Right cardiac atrium (tissue), 5 donors: ENCODE results near the gene CHCHD6. TPM values are rescaled to one million over a fixed set of nuclear protein-coding genes. Genes with fewer than 3 reads are reported as not detected.

Experiments
- ATAC-seq, 2 donors: fragments of 200-7000 bp; cut with Tn5 transposase; one replicate each; pipeline versions ENCODE4 v1.8.0 to v1.9.1; 2020; ENCODE audit warnings: moderate library complexity in 2 of 2, mild to moderate bottlenecking in 1 of 2
- DNase-seq, 3 donors: peaks; one replicate each; pipeline ENCODE4 v3.0.0-alpha.2; 2020
- H3K27ac ChIP-seq: one replicate; pipeline ENCODE4 v1.5.1; 2013; ENCODE audit warnings: mild to moderate bottlenecking, low read length, control low read depth, moderate library complexity
- H3K27me3 ChIP-seq: one replicate; pipeline ENCODE4 v1.6.1; 2013; ENCODE audit not compliant: control insufficient read depth, insufficient read depth
- H3K4me1 ChIP-seq: one replicate; pipeline ENCODE4 v1.6.1; 2013; ENCODE audit warnings: low read length; ENCODE audit not compliant: control insufficient read depth, insufficient read depth
- H3K4me3 ChIP-seq: one replicate; pipeline ENCODE4 v1.5.1; 2013; ENCODE audit warnings: low read length, control low read depth
- H3K9me3 ChIP-seq: one replicate; pipeline ENCODE4 v1.6.1; 2013; ENCODE audit warnings: low read length; ENCODE audit not compliant: control insufficient read depth
- WGBS: extraction: QIAGEN DNeasy Blood & Tissue Kit; methylation state at CpG from one replicate; pipeline ENCODE4 v1.1.7; 2013; 5-methylcytosine and 5-hydroxymethylcytosine counted together
- intact Hi-C, 4 donors: fragments of 100-400 bp; cut with DNase I; formaldehyde crosslinking; loops; one replicate each; pipeline versions ENCODE4 v1.11.0 to v1.14.0; 2022 to 2023
- polyA plus RNA-seq: library from polyadenylated mRNA; stranded (reverse); fragments of 200-250 nt; gene quantifications from one replicate; pipeline ENCODE4 v1.2.3, GENCODE V29; 2013
- total RNA-seq, 4 donors: library from RNA; stranded (reverse); fragmentation: NEBNext Ultra II Directional; extraction: Animal tissue kit (Norgen Biotek cat#: 25700); gene quantifications; one replicate each; pipeline ENCODE4 v1.2.1, GENCODE V29; 2021
- donor health status: healthy with polysubstance abuse.
- donor health status: DM: no; HTN: yes; CAD: no.
- donor health status: DM: no; HTN: no; CAD: no.
- donor health status: DM: no; HTN: yes; CAD: no; lungs with severe emphysema.
- donor health status: DM: yes; HTN: yes; CAD: no.

The CHCHD6 gene
- total and polyA plus RNA-seq, 5 donors = 7.1 to 10.5 (median 9.3) TPM

DNA sequence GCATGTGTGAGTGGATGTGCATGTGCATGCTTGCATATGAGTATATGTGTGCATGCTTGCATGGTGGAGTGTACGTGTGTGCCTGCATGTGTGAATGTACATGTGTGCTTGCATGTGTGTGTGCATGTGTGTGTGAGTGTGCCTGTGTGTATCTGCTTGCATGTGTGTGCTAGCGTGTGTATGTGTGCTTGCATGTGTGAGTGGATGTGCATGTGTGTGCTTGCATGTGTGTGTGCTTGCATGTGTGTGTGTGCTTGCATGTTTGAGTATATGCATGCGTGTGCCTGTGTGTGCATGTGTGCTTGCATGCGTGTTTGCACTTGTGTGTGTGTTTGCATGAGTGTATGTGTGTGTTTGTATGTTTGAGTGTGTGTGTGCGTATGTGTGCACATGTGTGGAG is 274.3 kb downstream of the CHCHD6 start:
- no peaks in the 10 kb centered on the region for H3K27me3 ChIP-seq
- WGBS = 89% methylated on average over 5 of the region's 5 CpGs
- no peaks in the 10 kb centered on the region for H3K9me3 ChIP-seq
- H3K27ac ChIP-seq = no peak overlapping the region
- no peak overlapping the region for H3K4me3 ChIP-seq
- no peaks in the 10 kb centered on the region for H3K4me1 ChIP-seq
- ATAC-seq (no peak), DNase-seq (no peak)
- intact Hi-C loops = no loop called here

DNA sequence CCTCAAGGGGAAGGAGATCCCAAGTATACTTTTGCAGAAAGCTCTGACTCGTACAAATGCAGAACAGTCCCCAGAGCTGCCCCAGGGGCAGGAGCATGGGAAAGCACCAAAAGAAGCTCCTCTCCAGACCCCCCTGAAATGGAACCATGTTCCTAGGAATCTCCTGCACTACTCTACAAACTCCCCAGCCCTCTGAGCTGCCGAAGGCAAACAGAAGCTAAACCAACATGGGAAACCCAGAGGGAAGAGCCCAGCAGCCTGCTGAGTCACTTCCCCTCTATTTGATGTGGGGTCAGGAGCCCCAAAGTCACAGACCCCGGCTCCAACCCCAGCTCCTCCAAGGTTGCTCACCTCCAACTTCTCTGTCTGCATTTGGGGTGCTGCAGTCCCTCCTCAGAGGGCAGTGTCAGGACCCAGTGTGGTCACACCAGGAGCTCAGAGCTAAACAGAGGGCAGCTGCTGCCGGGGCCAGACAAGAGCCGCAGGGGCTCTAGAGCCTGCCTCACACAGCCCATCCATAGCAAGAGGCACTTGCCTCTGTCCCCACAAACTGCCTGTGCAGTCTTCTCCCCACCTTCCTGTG is 275.1 kb downstream of the CHCHD6 start:
- DNase-seq (peak in 2 of 3 donors; percentile 13 to 33), ATAC-seq (no peak)
- no peaks in the 10 kb centered on the region for H3K27me3 ChIP-seq
- intact Hi-C loops = no loop called here
- H3K4me3 ChIP-seq = no peak overlapping the region
- no peaks in the 10 kb centered on the region for H3K4me1 ChIP-seq
- H3K9me3 ChIP-seq = no peaks in the 10 kb centered on the region
- 54% methylated on average over 5 of the region's 5 CpGs for WGBS
- no peak overlapping the region for H3K27ac ChIP-seq

- Histone ChIP-seq H3K4me3 (no peak overlapping the region), H3K27me3 (no peaks in the 10 kb centered on the region), H3K4me1 (peaks cover 3% of the 10 kb centered on the region), H3K27ac (no peak overlapping the region), H3K9me3 (no peaks in the 10 kb centered on the region)
- intact Hi-C loops = loop anchor here (5.0 to 10.0 kb wide), 4 partner anchors 228 to 474 kb away; no protein-coding TSS in a partner anchor
- ATAC-seq (no peak), DNase-seq (peak in 2 of 3 donors; percentile 18 to 34)
- WGBS = 86% methylated on average over 15 of the region's 15 CpGs
Observed at GRCh38 chr3:126980266-126980811, 276.3 kb downstream of the CHCHD6 start.

GRCh38 chr3:126982126-126982470 is 278.1 kb downstream of the CHCHD6 start:
- 10% methylated on average over 12 of the region's 12 CpGs for WGBS
- Histone ChIP-seq H3K9me3 (no peaks in the 10 kb centered on the region), H3K27me3 (no peaks in the 10 kb centered on the region), H3K4me3 (no peak overlapping the region), H3K4me1 (peaks cover 3% of the 10 kb centered on the region), H3K27ac (no peak overlapping the region)
- intact Hi-C loops = loop anchor here (5.0 to 10.0 kb wide), 4 partner anchors 230 to 473 kb away; no protein-coding TSS in a partner anchor
- DNase-seq (no peak), ATAC-seq (peak in 1 of 2 donors; percentile 10)

- intact Hi-C loops = loop anchor here (5.0 to 10.0 kb wide), 4 partner anchors 230 to 472 kb away; no protein-coding TSS in a partner anchor
- ATAC-seq = peak; percentile 86
- peak; percentile 84 to 95 (median 93) for DNase-seq
- WGBS = under 1% methylated on average over 89 of the region's 89 CpGs
- peaks cover 3% of the 10 kb centered on the region for H3K4me1 ChIP-seq
- H3K27me3 ChIP-seq = no peaks in the 10 kb centered on the region
- H3K27ac ChIP-seq = peak within 1 kb of the TSS; percentile 69
- H3K4me3 ChIP-seq = peak within 1 kb of the TSS; percentile 95
- no peaks in the 10 kb centered on the region for H3K9me3 ChIP-seq
Observed at GRCh38 chr3:126982471-126983175, 278.6 kb downstream of the CHCHD6 start, which contains the start of gene PLXNA1. PLXNA1 (plus strand) TSS chr3:126983115; CDS start chr3:126988594, 5,479 bp downstream.

GRCh38 chr3:126983276-126983652 is 279.2 kb downstream of the CHCHD6 start:
- no peaks in the 10 kb centered on the region for H3K27me3 ChIP-seq
- ATAC-seq (peak in 1 of 2 donors; percentile 5), DNase-seq (peak in 1 of 3 donors; percentile 65)
- H3K4me1 ChIP-seq = peaks cover 3% of the 10 kb centered on the region
- intact Hi-C loops = loop anchor here (5.0 to 10.0 kb wide), 4 partner anchors 231 to 472 kb away; no protein-coding TSS in a partner anchor
- H3K27ac ChIP-seq = no peak overlapping the region
- no peaks in the 10 kb centered on the region for H3K9me3 ChIP-seq
- WGBS = under 1% methylated on average over 68 of the region's 70 CpGs
- H3K4me3 ChIP-seq = peak overlapping the region; percentile 95

- Histone ChIP-seq H3K4me3 (peak overlapping the region; percentile 95), H3K27me3 (no peaks in the 10 kb centered on the region), H3K4me1 (peaks cover 3% of the 10 kb centered on the region), H3K27ac (no peak overlapping the region), H3K9me3 (no peaks in the 10 kb centered on the region)
- intact Hi-C loops = loop anchor here (5.0 to 10.0 kb wide), 4 partner anchors 232 to 471 kb away; no protein-coding TSS in a partner anchor
- ATAC-seq (peak; percentile 1 to 7), DNase-seq (peak in 2 of 3 donors; percentile 74 to 75)
- WGBS = 1% methylated on average over 61 of the region's 61 CpGs
Observed at GRCh38 chr3:126983653-126984390, 279.8 kb downstream of the CHCHD6 start.

DNA sequence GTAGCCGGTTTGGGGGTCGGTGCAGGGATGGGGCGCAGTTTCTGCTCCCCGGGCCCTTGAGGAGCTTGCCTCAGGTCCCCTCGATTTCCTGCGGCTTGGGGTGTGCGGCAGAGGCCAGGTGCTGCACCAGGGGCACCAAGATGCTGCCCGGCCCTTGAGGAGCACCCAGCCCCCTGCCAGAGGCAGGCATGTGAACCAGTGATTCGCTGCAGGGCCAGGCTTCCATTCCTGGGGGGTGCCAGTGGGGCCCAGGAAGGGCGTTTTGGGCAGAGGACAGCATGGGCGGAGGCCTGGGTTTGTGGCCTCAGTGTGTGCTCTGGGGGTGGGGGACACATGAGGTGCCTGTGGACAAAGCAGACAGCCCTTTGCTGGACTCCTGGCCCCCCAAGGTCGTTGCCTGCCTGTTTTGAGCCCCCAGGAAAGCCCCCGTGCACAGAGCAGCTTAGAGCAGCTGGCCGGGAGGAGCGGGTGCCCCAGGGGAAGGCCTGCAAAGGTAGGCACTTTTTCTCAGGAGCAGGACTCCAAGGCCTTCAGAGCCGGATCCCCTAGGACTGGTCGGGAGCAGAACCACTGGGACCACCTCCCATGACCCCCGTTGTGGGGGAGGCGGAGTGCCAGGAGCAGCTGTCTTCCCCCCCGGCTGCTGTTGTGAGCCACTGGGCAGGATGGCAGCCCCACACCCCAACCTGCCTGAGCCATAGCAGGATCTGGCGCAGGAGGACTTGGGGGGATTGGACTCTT is 280.5 kb downstream of the CHCHD6 start:
- Histone ChIP-seq H3K4me1 (peaks cover 3% of the 10 kb centered on the region), H3K9me3 (no peaks in the 10 kb centered on the region), H3K4me3 (peak overlapping the region; percentile 95), H3K27ac (no peak overlapping the region), H3K27me3 (no peaks in the 10 kb centered on the region)
- DNase-seq (peak in 2 of 3 donors; percentile 60 to 65), ATAC-seq (no peak)
- intact Hi-C loops = loop anchor here (5.0 to 10.0 kb wide), 4 partner anchors 232 to 470 kb away; no protein-coding TSS in a partner anchor
- 54% methylated on average over 21 of the region's 21 CpGs for WGBS

GRCh38 chr3:126985132-126985985 is 281.3 kb downstream of the CHCHD6 start:
- Histone ChIP-seq H3K9me3 (no peaks in the 10 kb centered on the region), H3K4me1 (peaks cover 3% of the 10 kb centered on the region), H3K27me3 (no peaks in the 10 kb centered on the region), H3K4me3 (no peak overlapping the region), H3K27ac (no peak overlapping the region)
- ATAC-seq (no peak), DNase-seq (peak in 2 of 3 donors; percentile 53 to 65)
- 77% methylated on average over 17 of the region's 17 CpGs for WGBS
- intact Hi-C loops = loop anchor here in 2 of 4 donors (10.0 kb wide), 3 partner anchors 301 to 469 kb away; no protein-coding TSS in a partner anchor
